ENCODE data around the gene C2orf68.
"Not testable (repeated sequence)": the region's sequence is repeated elsewhere in the genome, so short reads cannot be mapped to it uniquely, and the experiment has no call there.

The C2orf68 gene, protein sequence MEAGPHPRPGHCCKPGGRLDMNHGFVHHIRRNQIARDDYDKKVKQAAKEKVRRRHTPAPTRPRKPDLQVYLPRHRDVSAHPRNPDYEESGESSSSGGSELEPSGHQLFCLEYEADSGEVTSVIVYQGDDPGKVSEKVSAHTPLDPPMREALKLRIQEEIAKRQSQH

GRCh38 chr2:85611705-85612587, at the start of gene C2orf68:
Gene C2orf68 (minus strand): TSS chr2:85612066. CDS start chr2:85611984, 82 bp downstream.
- TF ChIP-seq, protein P1, sequence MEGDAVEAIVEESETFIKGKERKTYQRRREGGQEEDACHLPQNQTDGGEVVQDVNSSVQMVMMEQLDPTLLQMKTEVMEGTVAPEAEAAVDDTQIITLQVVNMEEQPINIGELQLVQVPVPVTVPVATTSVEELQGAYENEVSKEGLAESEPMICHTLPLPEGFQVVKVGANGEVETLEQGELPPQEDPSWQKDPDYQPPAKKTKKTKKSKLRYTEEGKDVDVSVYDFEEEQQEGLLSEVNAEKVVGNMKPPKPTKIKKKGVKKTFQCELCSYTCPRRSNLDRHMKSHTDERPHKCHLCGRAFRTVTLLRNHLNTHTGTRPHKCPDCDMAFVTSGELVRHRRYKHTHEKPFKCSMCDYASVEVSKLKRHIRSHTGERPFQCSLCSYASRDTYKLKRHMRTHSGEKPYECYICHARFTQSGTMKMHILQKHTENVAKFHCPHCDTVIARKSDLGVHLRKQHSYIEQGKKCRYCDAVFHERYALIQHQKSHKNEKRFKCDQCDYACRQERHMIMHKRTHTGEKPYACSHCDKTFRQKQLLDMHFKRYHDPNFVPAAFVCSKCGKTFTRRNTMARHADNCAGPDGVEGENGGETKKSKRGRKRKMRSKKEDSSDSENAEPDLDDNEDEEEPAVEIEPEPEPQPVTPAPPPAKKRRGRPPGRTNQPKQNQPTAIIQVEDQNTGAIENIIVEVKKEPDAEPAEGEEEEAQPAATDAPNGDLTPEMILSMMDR (IDR thresholded peaks at IDR 0.05; ENCODE audit: control insufficient read depth, extremely low read depth, insufficient read depth): no peak
- DNase-seq (ENCODE audit: low read depth): no peak
- H3K4me3 ChIP-seq (ENCODE audit: low read depth, low read length): peak within 1 kb of the TSS; percentile 66

DNA sequence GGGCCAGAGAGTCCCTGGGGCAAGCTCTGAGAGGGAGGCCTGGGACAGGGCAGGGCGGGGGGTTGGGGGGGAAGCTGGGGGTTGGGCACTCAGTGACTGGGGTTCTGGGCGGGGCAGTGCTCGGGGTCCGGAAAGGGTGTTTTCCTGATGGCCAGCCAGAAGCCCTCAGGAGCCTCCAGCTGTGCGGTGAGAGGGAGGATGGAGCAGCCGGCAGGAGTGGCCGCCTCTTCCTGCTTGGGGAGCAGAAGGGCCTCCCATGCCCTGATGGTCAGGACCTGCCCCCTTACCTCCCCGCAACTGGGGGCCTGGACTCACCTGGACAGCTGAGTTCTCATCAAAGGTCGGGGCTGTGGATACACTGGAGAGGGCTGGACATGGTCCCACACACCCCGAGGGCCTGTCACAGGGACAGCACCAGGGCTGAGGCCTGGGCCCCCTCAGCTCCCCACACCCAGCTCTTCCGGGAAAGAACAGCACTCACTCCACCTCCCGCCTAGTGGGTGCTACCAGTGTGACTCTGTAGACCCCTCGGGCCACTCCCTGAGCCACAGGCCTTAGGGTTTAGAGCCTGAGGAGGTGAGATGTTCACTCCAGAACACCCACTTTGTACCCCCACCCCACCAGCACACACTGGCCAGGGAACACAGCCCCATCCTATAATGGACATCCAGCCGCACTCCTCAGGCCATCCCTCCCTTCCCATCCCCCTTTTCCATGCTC, 49.4 kb upstream of the C2orf68 start:
- TF ChIP-seq, protein P1 (IDR thresholded peaks at IDR 0.05; ENCODE audit: control insufficient read depth, extremely low read depth, insufficient read depth): no peak
- H3K4me3 ChIP-seq (ENCODE audit: low read depth, low read length): no peak overlapping the region
- DNase-seq (ENCODE audit: low read depth): no peak

GRCh38 chr2:85660725-85661124, 48.9 kb upstream of the C2orf68 start:
- no peak for DNase-seq (ENCODE audit: low read depth)
- TF ChIP-seq, protein P1 (IDR thresholded peaks at IDR 0.05; ENCODE audit: control insufficient read depth, extremely low read depth, insufficient read depth): no peak
- H3K4me3 ChIP-seq (ENCODE audit: low read depth, low read length): no peak overlapping the region

- not testable (repeated sequence) for H3K4me3 ChIP-seq (ENCODE audit: low read depth, low read length); DNase-seq (ENCODE audit: low read depth)
These were observed 48.4 kb upstream of the C2orf68 start for GRCh38 chr2:85660301-85660700.

DNA sequence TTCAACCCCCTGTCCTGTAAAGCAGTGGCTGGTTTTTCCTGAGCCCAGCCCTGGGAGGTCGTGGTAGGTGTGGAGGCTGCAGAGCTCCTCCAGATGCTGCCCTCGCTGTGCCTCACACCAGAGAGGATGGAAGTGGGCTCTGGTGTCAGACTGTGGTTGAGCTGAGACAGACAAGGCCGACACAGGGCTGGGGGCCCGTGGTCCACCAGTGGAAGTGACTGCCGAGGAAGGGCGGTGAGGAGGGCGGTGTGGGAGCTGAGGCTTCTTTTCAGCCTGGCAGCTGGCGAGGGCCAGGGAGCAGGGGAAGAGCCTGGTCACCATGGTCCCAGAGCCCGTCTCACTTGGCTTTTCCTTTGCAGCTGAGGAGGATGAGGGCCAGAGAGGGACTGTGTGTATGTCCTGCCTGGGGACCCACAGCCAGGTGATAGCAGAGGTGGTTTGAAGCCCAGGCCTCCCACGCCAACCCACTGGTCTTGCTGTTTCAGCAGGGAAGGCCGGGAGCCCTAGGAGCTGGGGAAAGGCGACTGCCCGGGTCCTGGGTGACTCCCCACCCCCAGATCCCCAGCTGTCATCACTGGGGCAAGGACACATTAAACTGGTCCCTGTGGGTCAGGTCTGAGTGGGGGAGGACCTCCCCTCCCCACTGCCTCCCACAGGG, 47.6 kb upstream of the C2orf68 start:
- no peak overlapping the region for H3K4me3 ChIP-seq (ENCODE audit: low read depth, low read length)
- no peak for DNase-seq (ENCODE audit: low read depth)
- TF ChIP-seq, protein P1 (IDR thresholded peaks at IDR 0.05; ENCODE audit: control insufficient read depth, extremely low read depth, insufficient read depth): no peak

GRCh38 chr2:85657399-85657798, 45.5 kb upstream of the C2orf68 start:
- H3K4me3 ChIP-seq (ENCODE audit: low read depth, low read length); DNase-seq (ENCODE audit: low read depth): not testable (repeated sequence)

DNA sequence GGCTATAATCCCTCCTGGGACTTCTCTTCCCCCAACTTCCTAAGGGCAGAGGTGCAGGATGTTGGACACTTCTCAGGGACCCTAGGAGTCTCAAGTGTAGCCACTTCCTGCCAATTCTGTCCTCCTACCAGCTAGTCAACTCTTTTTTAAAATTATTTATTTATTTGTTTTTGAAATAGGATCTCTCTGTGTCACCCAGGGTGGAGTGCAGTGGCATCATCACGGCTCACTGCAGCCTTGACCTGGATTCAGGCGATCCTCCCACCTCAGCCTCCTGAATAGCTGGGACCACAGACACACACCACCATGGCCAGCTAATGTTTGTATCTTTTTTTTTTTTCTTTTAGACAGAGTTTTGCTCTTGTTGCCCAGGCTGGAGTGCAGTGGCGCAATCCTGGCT, 44.6 kb upstream of the C2orf68 start:
- TF ChIP-seq, protein P1 (IDR thresholded peaks at IDR 0.05; ENCODE audit: control insufficient read depth, extremely low read depth, insufficient read depth): no peak
- no peak for DNase-seq (ENCODE audit: low read depth)
- no peak overlapping the region for H3K4me3 ChIP-seq (ENCODE audit: low read depth, low read length)
